Measurements from ENCODE around the gene WDR35. TPM values are rescaled to one million over a fixed set of nuclear protein-coding genes. Genes with fewer than 3 reads are reported as not detected.
"Not testable (repeated sequence)": the region's sequence is repeated elsewhere in the genome, so short reads cannot be mapped to it uniquely, and the experiment has no call there.

The WDR35 gene
- polyA plus RNA-seq, 1 donor from 2014 or later: 1.3 TPM

- H3K4me1 Mint-ChIP-seq: peaks cover 22 to 32% (median 22%) of the 10 kb centered on the region in 3 donors
- H3K27me3 Mint-ChIP-seq: no peaks in the 10 kb centered on the region
- H3K9me3 Mint-ChIP-seq: peaks cover 3 to 4% (median 4%) of the 10 kb centered on the region in 3 donors
- peaks cover 3% of the 10 kb centered on the region for H3K36me3 Mint-ChIP-seq
- H3K27ac Mint-ChIP-seq: peak overlapping the region; percentile 99 to 100 (median 100)
- H3K4me3 Mint-ChIP-seq: peak overlapping the region; percentile 98 to 100 (median 99)
Observed at GRCh38 chr2:19899985-19900930, 89.6 kb downstream of the WDR35 start.

- no peaks in the 10 kb centered on the region for H3K27me3 Mint-ChIP-seq
- peaks cover 0 to 1% (median 0%) of the 10 kb centered on the region in 3 donors for H3K9me3 Mint-ChIP-seq
- peaks cover 23 to 36% (median 28%) of the 10 kb centered on the region in 3 donors for H3K4me1 Mint-ChIP-seq
- H3K27ac Mint-ChIP-seq: peak overlapping the region in 2 of 3 donors; percentile 16 to 67
- peak overlapping the region in 1 of 4 donors; percentile 21 for H3K4me3 Mint-ChIP-seq
- H3K36me3 Mint-ChIP-seq: peaks cover 1% of the 10 kb centered on the region
Observed at GRCh38 chr2:19898592-19899329, 91.1 kb downstream of the WDR35 start.

- Mint-ChIP-seq H3K9me3 (peaks cover 0 to 1% (median 0%) of the 10 kb centered on the region in 3 donors), H3K4me3 (no peak overlapping the region), H3K27me3 (no peaks in the 10 kb centered on the region), H3K27ac (no peak overlapping the region), H3K36me3 (peaks cover 1% of the 10 kb centered on the region), H3K4me1 (peaks cover 25 to 41% (median 27%) of the 10 kb centered on the region in 3 donors)
Observed at GRCh38 chr2:19897623-19898245, 92.2 kb downstream of the WDR35 start.

- Mint-ChIP-seq H3K4me1 (peaks cover 21 to 43% (median 28%) of the 10 kb centered on the region in 3 donors), H3K27ac (no peak overlapping the region), H3K4me3 (no peak overlapping the region), H3K27me3 (no peaks in the 10 kb centered on the region), H3K36me3 (peaks cover 4% of the 10 kb centered on the region), H3K9me3 (no peaks in the 10 kb centered on the region)
Observed at GRCh38 chr2:19895535-19895934, 94.4 kb downstream of the WDR35 start.

GRCh38 chr2:19894134-19894792 lies 95.6 kb downstream of the WDR35 start:
- Mint-ChIP-seq H3K4me1 (peaks cover 12 to 34% (median 22%) of the 10 kb centered on the region in 3 donors), H3K36me3 (peaks cover 4% of the 10 kb centered on the region)

GRCh38 chr2:19893520-19894133 lies 96.3 kb downstream of the WDR35 start:
- Mint-ChIP-seq H3K36me3 (peaks cover 4% of the 10 kb centered on the region), H3K4me1 (peaks cover 12 to 30% (median 19%) of the 10 kb centered on the region in 3 donors), H3K4me3 (no peak overlapping the region), H3K27me3 (no peaks in the 10 kb centered on the region), H3K9me3 (no peaks in the 10 kb centered on the region), H3K27ac (no peak overlapping the region)

More at GRCh38 chr2:19894134-19894792, 95.6 kb downstream of the WDR35 start:
- no peaks in the 10 kb centered on the region for H3K9me3 Mint-ChIP-seq
- no peaks in the 10 kb centered on the region for H3K27me3 Mint-ChIP-seq
- peak overlapping the region in 1 of 4 donors; percentile 45 for H3K4me3 Mint-ChIP-seq
- H3K27ac Mint-ChIP-seq: peak overlapping the region in 1 of 3 donors; percentile 24

GRCh38 chr2:19891971-19892370 lies 97.9 kb downstream of the WDR35 start:
- H3K27ac Mint-ChIP-seq: peak overlapping the region in 1 of 3 donors; percentile 45
- H3K9me3 Mint-ChIP-seq, H3K4me3 Mint-ChIP-seq, H3K27me3 Mint-ChIP-seq, H3K36me3 Mint-ChIP-seq: not testable (repeated sequence)
- H3K4me1 Mint-ChIP-seq: peaks cover 12 to 22% (median 14%) of the 10 kb centered on the region in 3 donors

- Mint-ChIP-seq H3K9me3 (no peaks in the 10 kb centered on the region), H3K36me3 (peaks cover 7% of the 10 kb centered on the region), H3K4me3 (no peak overlapping the region), H3K27ac (no peak overlapping the region), H3K4me1 (peaks cover 12 to 16% (median 14%) of the 10 kb centered on the region in 3 donors), H3K27me3 (no peaks in the 10 kb centered on the region)
Observed at GRCh38 chr2:19890104-19890503, 99.8 kb downstream of the WDR35 start.

GRCh38 chr2:19888831-19889230 lies 101.1 kb downstream of the WDR35 start:
- Mint-ChIP-seq H3K4me3 (no peak overlapping the region), H3K27ac (no peak overlapping the region), H3K27me3 (no peaks in the 10 kb centered on the region), H3K4me1 (peaks cover 9 to 13% (median 12%) of the 10 kb centered on the region in 3 donors), H3K9me3 (no peaks in the 10 kb centered on the region), H3K36me3 (peaks cover 7% of the 10 kb centered on the region)

GRCh38 chr2:19887510-19887909 lies 102.4 kb downstream of the WDR35 start:
- no peak overlapping the region for H3K27ac Mint-ChIP-seq
- no peaks in the 10 kb centered on the region for H3K27me3 Mint-ChIP-seq
- peaks cover 7% of the 10 kb centered on the region for H3K36me3 Mint-ChIP-seq
- no peak overlapping the region for H3K4me3 Mint-ChIP-seq
- H3K4me1 Mint-ChIP-seq: peaks cover 6 to 9% (median 7%) of the 10 kb centered on the region in 3 donors
- H3K9me3 Mint-ChIP-seq: no peaks in the 10 kb centered on the region

GRCh38 chr2:19886261-19886660 lies 103.6 kb downstream of the WDR35 start:
- Mint-ChIP-seq H3K4me1 (peaks cover 0 to 2% (median 0%) of the 10 kb centered on the region in 3 donors), H3K9me3 (no peaks in the 10 kb centered on the region), H3K36me3 (peaks cover 8% of the 10 kb centered on the region), H3K27ac (no peak overlapping the region), H3K27me3 (no peaks in the 10 kb centered on the region), H3K4me3 (no peak overlapping the region)

GRCh38 chr2:19885791-19886190 lies 104.1 kb downstream of the WDR35 start:
- H3K27ac Mint-ChIP-seq: no peak overlapping the region
- peaks cover 8% of the 10 kb centered on the region for H3K36me3 Mint-ChIP-seq
- no peak overlapping the region for H3K4me3 Mint-ChIP-seq
- no peaks in the 10 kb centered on the region for H3K9me3 Mint-ChIP-seq
- peaks cover 0 to 2% (median 0%) of the 10 kb centered on the region in 3 donors for H3K4me1 Mint-ChIP-seq
- H3K27me3 Mint-ChIP-seq: no peaks in the 10 kb centered on the region

- peak overlapping the region in 1 of 3 donors; percentile 26 for H3K27ac Mint-ChIP-seq
- no peak overlapping the region for H3K4me3 Mint-ChIP-seq
- H3K9me3 Mint-ChIP-seq: no peaks in the 10 kb centered on the region
- H3K27me3 Mint-ChIP-seq: no peaks in the 10 kb centered on the region
- H3K36me3 Mint-ChIP-seq: peaks cover 8% of the 10 kb centered on the region
- no peaks in the 10 kb centered on the region for H3K4me1 Mint-ChIP-seq
Observed at GRCh38 chr2:19883971-19884720, 105.8 kb downstream of the WDR35 start.
